Lower lobe of right lung (tissue), 2 donors: ENCODE results near the gene DPY19L3. TPM values are rescaled to one million over a fixed set of nuclear protein-coding genes. Genes with fewer than 3 reads are reported as not detected.

Experiments
- ATAC-seq, 2 donors: fragments of 200-7000 bp; cut with Tn5 transposase; one replicate each; pipeline ENCODE4 v1.9.1; 2020 to 2022; ENCODE audit warnings: mild to moderate bottlenecking in 2 of 2, moderate library complexity in 2 of 2
- DNase-seq: peaks from one replicate; pipeline ENCODE4 v3.0.0-alpha.2; 2020
- H3K27ac ChIP-seq: fragments of 200-600 bp; one replicate; pipeline ENCODE4 v1.8.0; 2022
- H3K27me3 ChIP-seq: fragments of 200-600 bp; one replicate; pipeline ENCODE4 v1.8.0; 2022; ENCODE audit warnings: low read depth
- H3K36me3 ChIP-seq: fragments of 200-600 bp; one replicate; pipeline ENCODE4 v1.8.0; 2022; ENCODE audit warnings: mild to moderate bottlenecking
- H3K4me1 ChIP-seq: fragments of 200-600 bp; one replicate; pipeline ENCODE4 v1.8.0; 2022
- H3K4me3 ChIP-seq: fragments of 200-600 bp; one replicate; pipeline ENCODE4 v1.8.0; 2022; ENCODE audit warnings: mild to moderate bottlenecking
- H3K9me3 ChIP-seq: fragments of 200-600 bp; one replicate; pipeline ENCODE4 v1.8.0; 2022
- CTCF ChIP-seq: fragments of 200-600 bp; IDR thresholded peaks from one replicate; pipeline ENCODE4 v1.8.0; 2022; ENCODE audit warnings: antibody characterized with exemption, mild to moderate bottlenecking
- intact Hi-C: fragments of 100-400 bp; cut with DNase I; formaldehyde crosslinking; loops from one replicate; pipeline ENCODE4 v1.11.0; 2022
- total RNA-seq: library from RNA; stranded (reverse); fragmentation: NEBNext Ultra II Directional; extraction: Animal tissue kit (Norgen Biotek cat#: 25700); gene quantifications from one replicate; pipeline ENCODE4 v1.2.1, GENCODE V29; 2021
- donor health status: DM: no; HTN: yes; CAD: no; lungs with severe emphysema.

DPY19L3 gene
- total RNA-seq, 1 donor from 2014 or later: 24.9 TPM

GRCh38 chr19:32397671-32398101, 7.9 kb upstream of the DPY19L3 start:
- intact Hi-C loops: no loop called here

GRCh38 chr19:32401992-32402391, 3.6 kb upstream of the DPY19L3 start:
- Histone ChIP-seq H3K9me3 (no peaks in the 10 kb centered on the region), H3K4me3 (no peak overlapping the region), H3K36me3 (no peaks in the 10 kb centered on the region), H3K27me3 (no peaks in the 10 kb centered on the region), H3K4me1 (peaks cover 19% of the 10 kb centered on the region), H3K27ac (no peak overlapping the region)
- no peak for TF ChIP-seq CTCF
- no peak for DNase-seq
- ATAC-seq: no peak
- intact Hi-C loops: no loop called here

More at GRCh38 chr19:32397671-32398101, 7.9 kb upstream of the DPY19L3 start:
- no peaks in the 10 kb centered on the region for H3K36me3 ChIP-seq
- H3K27ac ChIP-seq: no peak overlapping the region
- no peaks in the 10 kb centered on the region for H3K9me3 ChIP-seq
- H3K27me3 ChIP-seq: no peaks in the 10 kb centered on the region
- no peak for TF ChIP-seq CTCF
- no peak overlapping the region for H3K4me3 ChIP-seq
- no peaks in the 10 kb centered on the region for H3K4me1 ChIP-seq
- DNase-seq (no peak), ATAC-seq (no peak)

- intact Hi-C loops: no loop called here
- no peak overlapping the region for H3K4me3 ChIP-seq
- no peak for ATAC-seq
- H3K4me1 ChIP-seq: peaks cover 22% of the 10 kb centered on the region
- no peaks in the 10 kb centered on the region for H3K36me3 ChIP-seq
- no peak for DNase-seq
- H3K9me3 ChIP-seq: no peaks in the 10 kb centered on the region
- H3K27me3 ChIP-seq: no peaks in the 10 kb centered on the region
- H3K27ac ChIP-seq: no peak overlapping the region
- no peak for TF ChIP-seq CTCF
Observed at GRCh38 chr19:32403291-32403995, 2.1 kb upstream of the DPY19L3 start.

GRCh38 chr19:32404213-32404932, 1.2 kb upstream of the DPY19L3 start:
- Histone ChIP-seq H3K36me3 (peaks cover 6% of the 10 kb centered on the region), H3K27ac (peak overlapping the region; percentile 99), H3K9me3 (no peaks in the 10 kb centered on the region), H3K4me3 (peak overlapping the region; percentile 84), H3K4me1 (peaks cover 22% of the 10 kb centered on the region), H3K27me3 (no peaks in the 10 kb centered on the region)
- TF ChIP-seq CTCF: no peak
- ATAC-seq: no peak
- no peak for DNase-seq
- intact Hi-C loops: no loop called here

- DNase-seq (peak; percentile 77), ATAC-seq (peak; percentile 61 to 71)
- Histone ChIP-seq H3K36me3 (peaks cover 9% of the 10 kb centered on the region), H3K27me3 (no peaks in the 10 kb centered on the region), H3K9me3 (no peaks in the 10 kb centered on the region), H3K27ac (peak overlapping the region; percentile 99), H3K4me1 (peaks cover 22% of the 10 kb centered on the region), H3K4me3 (peak overlapping the region; percentile 84)
- intact Hi-C loops: no loop called here
- TF ChIP-seq CTCF: no peak
Observed at GRCh38 chr19:32404933-32405430, 588 bp upstream of the DPY19L3 start.
